Osteocyte (in vitro differentiated cells): ENCODE results near the gene DNAH11. TPM values are rescaled to one million over a fixed set of nuclear protein-coding genes. Genes with fewer than 3 reads are reported as not detected.
"Not testable (repeated sequence)": the region's sequence is repeated elsewhere in the genome, so short reads cannot be mapped to it uniquely, and the experiment has no call there.

Experiments
- DNase-seq: peaks from one replicate; pipeline ENCODE4 v3.0.0; 2021; ENCODE audit warnings: mixed read lengths; ENCODE audit not compliant: unreplicated experiment; ENCODE audit errors: extremely low spot score
- H3K27ac Mint-ChIP-seq: one replicate; pipeline ENCODE4 v1.8.0; 2021; ENCODE audit warnings: mild to moderate bottlenecking, mixed read lengths; ENCODE audit not compliant: unreplicated experiment
- H3K27me3 Mint-ChIP-seq: one replicate; pipeline ENCODE4 v1.8.0; 2021; ENCODE audit warnings: mixed read lengths; ENCODE audit not compliant: unreplicated experiment
- H3K36me3 Mint-ChIP-seq: one replicate; pipeline ENCODE4 v1.8.0; 2021; ENCODE audit warnings: mixed read lengths; ENCODE audit not compliant: unreplicated experiment
- H3K4me1 Mint-ChIP-seq: one replicate; pipeline ENCODE4 v1.8.0; 2021; ENCODE audit warnings: mixed read lengths; ENCODE audit not compliant: unreplicated experiment
- H3K4me3 Mint-ChIP-seq: one replicate; pipeline ENCODE4 v1.8.0; 2021; ENCODE audit warnings: mild to moderate bottlenecking, moderate library complexity, mixed read lengths; ENCODE audit not compliant: unreplicated experiment
- H3K9me3 Mint-ChIP-seq: one replicate; pipeline ENCODE4 v1.8.0; 2021; ENCODE audit warnings: mixed read lengths; ENCODE audit not compliant: unreplicated experiment
- CTCF ChIP-seq: fragments of 200-600 bp; sonication (generic); IDR thresholded peaks from 2 replicates; pipeline ENCODE4 v1.5.0; 2021; ENCODE audit warnings: antibody characterized with exemption, mild to moderate bottlenecking, moderate library complexity
- total RNA-seq: library from RNA; stranded (reverse); gene quantifications from 2 replicates; pipeline ENCODE4 v1.2.1, GENCODE V29; 2021

DNAH11 gene
- total RNA-seq, 1 donor from 2014 or later, result not detected

GRCh38 chr7:21731977-21732376 is 189.1 kb downstream of the DNAH11 start:
- no peak for TF ChIP-seq CTCF
- Mint-ChIP-seq H3K36me3 (no peaks in the 10 kb centered on the region), H3K27ac (no peak overlapping the region), H3K9me3 (no peaks in the 10 kb centered on the region), H3K4me1 (no peaks in the 10 kb centered on the region), H3K4me3 (no peak overlapping the region), H3K27me3 (no peaks in the 10 kb centered on the region)
- no peak for DNase-seq

- not testable (repeated sequence) for H3K36me3 Mint-ChIP-seq, H3K4me3 Mint-ChIP-seq, H3K9me3 Mint-ChIP-seq, DNase-seq, H3K27me3 Mint-ChIP-seq, H3K4me1 Mint-ChIP-seq, H3K27ac Mint-ChIP-seq
Observed at GRCh38 chr7:21732956-21733355, 190.1 kb downstream of the DNAH11 start.

GRCh38 chr7:21733837-21734236 is 191.0 kb downstream of the DNAH11 start:
- H3K9me3 Mint-ChIP-seq, result no peaks in the 10 kb centered on the region
- TF ChIP-seq CTCF, result no peak
- no peak overlapping the region for H3K27ac Mint-ChIP-seq

GRCh38 chr7:21743493-21743892 is 200.7 kb downstream of the DNAH11 start:
- DNase-seq, result no peak
- no peaks in the 10 kb centered on the region for H3K4me1 Mint-ChIP-seq
- no peak overlapping the region for H3K4me3 Mint-ChIP-seq
- H3K27ac Mint-ChIP-seq, result no peak overlapping the region
- no peaks in the 10 kb centered on the region for H3K36me3 Mint-ChIP-seq
- TF ChIP-seq CTCF, result no peak
- no peaks in the 10 kb centered on the region for H3K27me3 Mint-ChIP-seq
- H3K9me3 Mint-ChIP-seq, result no peaks in the 10 kb centered on the region

More at GRCh38 chr7:21733837-21734236, 191.0 kb downstream of the DNAH11 start:
- Mint-ChIP-seq H3K36me3 (no peaks in the 10 kb centered on the region), H3K27me3 (no peaks in the 10 kb centered on the region), H3K4me1 (no peaks in the 10 kb centered on the region), H3K4me3 (no peak overlapping the region)
- DNase-seq, result no peak

GRCh38 chr7:21746949-21747348 is 204.1 kb downstream of the DNAH11 start:
- Mint-ChIP-seq H3K36me3 (no peaks in the 10 kb centered on the region), H3K27ac (no peak overlapping the region), H3K27me3 (no peaks in the 10 kb centered on the region), H3K4me3 (no peak overlapping the region), H3K4me1 (no peaks in the 10 kb centered on the region), H3K9me3 (no peaks in the 10 kb centered on the region)
- no peak for TF ChIP-seq CTCF
- DNase-seq, result no peak

- Mint-ChIP-seq H3K27ac (no peak overlapping the region), H3K36me3 (no peaks in the 10 kb centered on the region), H3K4me1 (no peaks in the 10 kb centered on the region), H3K4me3 (no peak overlapping the region), H3K9me3 (no peaks in the 10 kb centered on the region), H3K27me3 (no peaks in the 10 kb centered on the region)
- no peak for TF ChIP-seq CTCF
- no peak for DNase-seq
Observed at GRCh38 chr7:21747806-21748205, 205.0 kb downstream of the DNAH11 start.
